K562 (cell line): Measurements from ENCODE around the gene GPR107. TPM values are rescaled to one million over a fixed set of nuclear protein-coding genes. Genes with fewer than 3 reads are reported as not detected.

Experiments
- ATAC-seq: fragments of 200-7000 bp; cut with Tn5 transposase; 3 replicates; pipeline ENCODE4 v1.9.1; 2020; ENCODE audit warnings: moderate library complexity
- BruUV-seq: library from RNA; stranded (reverse); fragments of 400-500 nt; replicated peaks from 2 replicates; lab custom pipeline; 2021; lab: Mats Ljungman, UMichigan
- CTCF ChIA-PET: fragments of 300-600 bp; formaldehyde crosslinking; extraction: SDS; loops from one replicate; lab custom pipeline; 2021; ENCODE audit warnings: low intra/inter-chr PET ratio; lab: Yijun Ruan, JAX
- POLR2A ChIA-PET: fragments of 300-600, 350-650 bp; sonication (Branson Sonifier 250); formaldehyde crosslinking; extraction: SDS; loops from one replicate; lab custom pipeline; 2021; ENCODE audit warnings: antibody characterized with exemption, inconsistent platforms; lab: Yijun Ruan, JAX
- DNase-seq, 4 experiments: peaks; one replicate each; pipeline versions ENCODE4 v3.0.0 to v3.0.0-alpha.2; 2011 to 2018; ENCODE audit warnings: low spot score in 3 of 4, mixed read lengths in 3 of 4; ENCODE audit errors: extremely low read depth in 1 of 4
- FAIRE-seq: peaks from 2 replicates; lab custom pipeline; 2011; peaks lifted over from hg19 to GRCh38; lab: Jason Lieb, UNC
- H2AFZ ChIP-seq: 2 replicates; pipeline ENCODE4 v1.6.0; 2011; ENCODE audit warnings: low read depth, low read length, control low read depth, inconsistent platforms
- H3K27ac ChIP-seq: fragments of 200-600 bp; 3 replicates; pipeline ENCODE4 v1.8.0; 2011; ENCODE audit warnings: low read depth, mild to moderate bottlenecking, control low read depth, inconsistent platforms, low read length, moderate library complexity, mixed read lengths; ENCODE audit errors: extremely low read depth
- H3K27me3 ChIP-seq, 2 experiments: fragments of 300-600 bp in 1 of 2; 2 replicates in 1 of 2; 3 replicates in 1 of 2; pipeline versions ENCODE4 v1.6.0 to v1.8.0; 2011; ENCODE audit warnings: inconsistent platforms in 2 of 2, low read length in 2 of 2, mild to moderate bottlenecking in 1 of 2, mixed read lengths in 1 of 2, moderate library complexity in 1 of 2; ENCODE audit not compliant: control insufficient read depth in 2 of 2, insufficient read depth in 2 of 2
- H3K36me3 ChIP-seq: fragments of 300-600 bp; 3 replicates; pipeline ENCODE4 v1.8.0; 2011; ENCODE audit warnings: mild to moderate bottlenecking, low read length, inconsistent platforms; ENCODE audit not compliant: control insufficient read depth, insufficient read depth
- H3K4me1 ChIP-seq, 2 experiments: fragments of 200-600 bp in 1 of 2; replicated peaks in 1 of 2; 2 replicates in 1 of 2; 3 replicates in 1 of 2; pipeline versions ENCODE4 v1.5.1 to v1.8.0; 2011; ENCODE audit warnings: inconsistent platforms in 2 of 2, low read length in 2 of 2, mild to moderate bottlenecking in 1 of 2, mixed read lengths in 1 of 2, moderate library complexity in 1 of 2; ENCODE audit not compliant: control insufficient read depth in 2 of 2, insufficient read depth in 2 of 2
- H3K4me2 ChIP-seq: 2 replicates; pipeline ENCODE4 v1.6.1; 2011; ENCODE audit warnings: low read length, control low read depth, inconsistent platforms, mixed read lengths; ENCODE audit not compliant: insufficient read depth
- H3K4me3 ChIP-seq: fragments of 200-600 bp; sonication (generic), shearing (Covaris generic); 2 replicates; pipeline ENCODE4 v1.5.1; 2016; ENCODE audit warnings: control low read depth, inconsistent platforms
- H3K79me2 ChIP-seq: fragments of 200-600 bp; 3 replicates; pipeline ENCODE4 v1.8.0; 2011; ENCODE audit warnings: low read length, inconsistent platforms; ENCODE audit not compliant: control insufficient read depth, insufficient read depth
- H3K9ac ChIP-seq, 2 experiments: 2 replicates each; pipeline versions ENCODE4 v1.6.0 to v1.6.1; 2011; ENCODE audit warnings: low read depth in 2 of 2, low read length in 2 of 2, control low read depth in 1 of 2, inconsistent platforms in 1 of 2, mild to moderate bottlenecking in 1 of 2, mixed read lengths in 1 of 2; ENCODE audit not compliant: insufficient read depth in 1 of 2
- H3K9me1 ChIP-seq: one replicate; pipeline ENCODE4 v1.6.0; 2011; ENCODE audit warnings: inconsistent platforms, mild to moderate bottlenecking, low read length, moderate library complexity; ENCODE audit not compliant: control insufficient read depth, insufficient read depth
- H3K9me3 ChIP-seq: replicated peaks from 2 replicates; pipeline ENCODE4 v1.5.1; 2011; ENCODE audit warnings: low read depth, low read length, inconsistent platforms; ENCODE audit not compliant: control insufficient read depth, insufficient read depth
- H4K20me1 ChIP-seq: replicated peaks from 2 replicates; pipeline ENCODE4 v1.6.1; 2011; ENCODE audit warnings: low read length, inconsistent platforms, mixed read lengths; ENCODE audit not compliant: control insufficient read depth, insufficient read depth
- C11orf30 ChIP-seq: fragments of 450-650 bp; IDR thresholded peaks from 2 replicates; pipeline ENCODE4 v1.6.1; 2016; ENCODE audit warnings: low read depth, mild to moderate bottlenecking
- MAFF ChIP-seq: IDR thresholded peaks from 2 replicates; pipeline ENCODE4 v1.6.1; 2012; ENCODE audit warnings: low read length, improper control_type of control experiment
- MAFG ChIP-seq: fragments of 450-650 bp; conservative IDR thresholded peaks from 2 replicates; pipeline ENCODE4 v1.6.1; 2016; ENCODE audit warnings: missing genetic modification characterization, missing compliant biosample characterization
- MAFK ChIP-seq: IDR thresholded peaks from 2 replicates; pipeline ENCODE4 v1.6.1; 2011; ENCODE audit warnings: low read length, improper control_type of control experiment
- ZNF263 ChIP-seq: sonication (generic); formaldehyde crosslinking; IDR thresholded peaks from 2 replicates; pipeline ENCODE4 v1.8.0; 2022; ENCODE audit warnings: mild to moderate bottlenecking, missing genetic modification reagents, borderline replicate concordance
- ZNF316 ChIP-seq: fragments of 450-650 bp; IDR thresholded peaks from 2 replicates; pipeline ENCODE4 v1.6.1; 2016
- WGBS: fragments of 100-300 bp; shearing (Covaris generic); methylation state at CpG from one replicate; pipeline ENCODE4 v1.1.6; 2016; ENCODE audit warnings: low coverage, mixed read lengths; ENCODE audit not compliant: insufficient coverage; ENCODE audit errors: missing lambda C conversion rate; 5-methylcytosine and 5-hydroxymethylcytosine counted together
- in situ Hi-C: fragments of 300-500 bp; cut with MboI; formaldehyde crosslinking; loops from 4 replicates; pipeline ENCODE4 v1.15.0; 2018; ENCODE audit warnings: inconsistent platforms, mixed read lengths
- intact Hi-C: fragments of 100-400 bp; cut with micrococcal nuclease; formaldehyde crosslinking; loops from 2 replicates; pipeline ENCODE4 v1.14.2; 2022
- polyA plus RNA-seq, 8 experiments: library from polyadenylated mRNA; depleted of rRNA in 4 of 8; stranded (reverse) in 5 of 8; unstranded in 3 of 8; fragments of >200 nt; fragmentation: Nextera tagmentation in 2 of 8; fragmentation: Illumina TruSeq in 1 of 8; extraction: Ambion mirVana in 2 of 8; extraction: Trizol in 1 of 8; gene quantifications; 2 replicates each; pipeline versions ENCODE4 v1.2.1 to v1.2.3, GENCODE V29; 2011 to 2014; ENCODE audit warnings: inconsistent platforms in 1 of 8, missing spikeins in 1 of 8
- total RNA-seq, 7 experiments: library from RNA; depleted of rRNA in 6 of 7; stranded (reverse); fragments of >200 nt in 6 of 7; fragmentation: Illumina TruSeq in 2 of 7; extraction: Trizol in 2 of 7; gene quantifications; 2 replicates each; pipeline versions ENCODE4 v1.2.1 to v1.2.3, GENCODE V29; 2011 to 2021; ENCODE audit warnings: low replicate concordance in 1 of 7

The GPR107 gene
- total and polyA plus RNA-seq, 9 of the 15 experiments (the other 6 are each of a cell fraction or from before 2014, with no cell fraction given): 3.2 to 34.6 (median 14.4) TPM

GRCh38 chr9:130143279-130143893 lies 89.7 kb downstream of the GPR107 start:
- ChIA-PET CTCF (no interaction called here), POLR2A (interaction anchor here (0.9 kb wide), 1 partner anchor 9 kb away, joined by 3 read pairs; no protein-coding TSS in a partner anchor)
- Histone ChIP-seq H3K9me3 (no peaks in the 10 kb centered on the region), H4K20me1 (no peaks in the 10 kb centered on the region), H3K9me1 (no peaks in the 10 kb centered on the region), H3K4me3 (no peak overlapping the region), H3K4me2 (no peak overlapping the region), H3K4me1 (peaks cover 12 to 34% of the 10 kb centered on the region in 2 experiments; a peak in 4 of 5 replicates), H3K9ac (peak overlapping the region in 1 of 2 experiments; percentile 37; a peak in 2 of 4 replicates), H3K27ac (no peak overlapping the region), H2AFZ (no peak overlapping the region; the same call in 1 of the 2 replicates), H3K36me3 (no peaks in the 10 kb centered on the region), H3K27me3 (no peaks in the 10 kb centered on the region; a peak in 1 of 5 replicates), H3K79me2 (no peaks in the 10 kb centered on the region)
- in situ Hi-C loops (loop anchor here (25.0 kb wide), 1 partner anchor 544 kb away; the partner anchor contains the start of gene EXOSC2), intact Hi-C loops (no loop called here)
- FAIRE-seq (no peak), ATAC-seq (no peak), DNase-seq (no peak)
- BruUV-seq: no TSS peak
- TF ChIP-seq MAFK (peak; percentile 93), MAFF (peak; percentile 88), C11orf30 (peak; percentile 88), ZNF263 (no peak), ZNF316 (peak; percentile 92), MAFG (tag) (peak; percentile 84)
- 53% methylated on average over 21 of the region's 24 CpGs for WGBS
